Adrenal gland (tissue), 5 donors: ENCODE data around the gene TRIP11.

Experiments
- CTCF ChIP-seq, 6 experiments: fragments of 450-650 bp in 4 of 6; fragments of 200-600 bp in 2 of 6; sonication (generic) in 1 of 6; IDR thresholded peaks; 1 replicate in 5 of 6; 2 replicates in 1 of 6; pipeline versions ENCODE4 v1.5.1 to v1.8.0; 2016 to 2021; ENCODE audit warnings: antibody characterized with exemption in 6 of 6, mild to moderate bottlenecking in 2 of 6, moderate library complexity in 1 of 6
- POLR2A ChIP-seq, 2 donors: fragments of 450-650 bp; IDR thresholded peaks; one replicate each; pipeline ENCODE4 v1.6.1; 2017; ENCODE audit warnings: antibody characterized with exemption in 2 of 2, mild to moderate bottlenecking in 2 of 2, moderate library complexity in 1 of 2
- donor health status: DM: no; HTN: no; CAD: no.

DNA sequence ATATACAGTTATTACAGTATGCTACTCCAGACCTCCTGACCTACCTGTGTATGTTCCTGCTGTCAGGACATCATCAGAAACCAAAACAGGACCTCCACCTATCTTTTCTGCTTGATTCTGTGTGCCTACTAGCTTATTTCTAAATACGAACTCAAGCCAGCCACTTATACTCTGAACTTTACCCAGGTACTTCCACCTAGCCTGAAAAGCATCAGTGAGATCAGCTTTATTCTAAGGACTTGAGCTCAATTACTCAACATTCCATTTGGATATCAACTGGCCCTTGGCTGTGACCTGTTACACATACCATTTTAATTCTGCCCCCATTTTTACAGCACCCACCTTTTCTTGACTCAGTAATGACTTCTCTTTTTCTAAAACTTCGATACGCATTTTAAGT is 29.2 kb downstream of the TRIP11 start:
- TF ChIP-seq CTCF (IDR thresholded peaks at IDR 0.05) (no peak), POLR2A (IDR thresholded peaks at IDR 0.05) (no peak)
